Measurements from ENCODE around the gene TMEM266. TPM values are rescaled to one million over a fixed set of nuclear protein-coding genes. Genes with fewer than 3 reads are reported as not detected.

Gene TMEM266
- total RNA-seq, 1 donor from 2014 or later: not detected

- Mint-ChIP-seq H3K27me3 (ENCODE audit: low read depth) (no peaks in the 10 kb centered on the region), H3K36me3 (ENCODE audit: low read depth) (no peaks in the 10 kb centered on the region), H3K27ac (no peak overlapping the region), H3K4me1 (ENCODE audit: low read depth) (no peaks in the 10 kb centered on the region), H3K9me3 (no peaks in the 10 kb centered on the region), H3K4me3 (ENCODE audit: low read depth) (no peak overlapping the region)
- DNase-seq (ENCODE audit: low spot score): no peak
- intact Hi-C loops (cut with micrococcal nuclease): no loop called here
These were observed 140.9 kb downstream of the TMEM266 start for GRCh38 chr15:76200641-76201105.

DNA sequence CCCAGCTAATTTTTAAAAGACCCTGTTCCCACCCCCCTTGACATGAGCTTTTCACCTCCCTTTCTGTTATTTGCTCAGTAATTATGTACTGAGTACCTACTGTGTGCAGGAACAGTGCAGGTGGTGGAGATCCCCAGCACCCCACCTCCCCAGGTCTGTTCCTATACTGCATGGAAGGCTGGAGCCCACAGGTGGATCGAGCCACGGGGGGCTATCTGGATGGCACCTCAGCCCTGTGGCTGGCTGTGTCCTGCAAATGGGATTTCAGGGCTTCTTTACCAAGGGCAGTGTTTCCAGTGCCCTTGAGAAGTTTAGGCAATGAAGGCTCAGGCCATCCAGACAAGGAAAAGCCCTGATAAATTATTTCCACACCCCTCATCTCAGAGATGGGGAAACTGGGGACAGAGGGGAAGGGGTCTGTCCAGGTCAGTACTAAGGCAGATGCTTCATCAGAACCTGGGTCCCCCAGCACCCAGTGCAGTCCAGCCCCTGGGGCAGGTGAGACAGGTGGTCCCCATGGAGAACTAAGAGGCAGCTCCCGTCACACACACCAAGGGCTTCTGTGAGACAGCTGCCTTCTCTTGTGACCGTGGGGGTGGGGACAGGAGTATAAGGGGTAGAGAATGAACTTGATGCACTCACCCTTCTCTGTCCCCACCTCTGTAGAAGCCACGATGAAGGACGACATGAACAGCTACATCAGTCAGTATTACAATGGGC, 141.9 kb downstream of the TMEM266 start:
- Mint-ChIP-seq H3K4me3 (ENCODE audit: low read depth) (no peak overlapping the region), H3K36me3 (ENCODE audit: low read depth) (no peaks in the 10 kb centered on the region), H3K27me3 (ENCODE audit: low read depth) (no peaks in the 10 kb centered on the region), H3K9me3 (no peaks in the 10 kb centered on the region), H3K27ac (no peak overlapping the region), H3K4me1 (ENCODE audit: low read depth) (no peaks in the 10 kb centered on the region)
- no peak for DNase-seq (ENCODE audit: low spot score)
- intact Hi-C loops (cut with micrococcal nuclease): no loop called here

DNA sequence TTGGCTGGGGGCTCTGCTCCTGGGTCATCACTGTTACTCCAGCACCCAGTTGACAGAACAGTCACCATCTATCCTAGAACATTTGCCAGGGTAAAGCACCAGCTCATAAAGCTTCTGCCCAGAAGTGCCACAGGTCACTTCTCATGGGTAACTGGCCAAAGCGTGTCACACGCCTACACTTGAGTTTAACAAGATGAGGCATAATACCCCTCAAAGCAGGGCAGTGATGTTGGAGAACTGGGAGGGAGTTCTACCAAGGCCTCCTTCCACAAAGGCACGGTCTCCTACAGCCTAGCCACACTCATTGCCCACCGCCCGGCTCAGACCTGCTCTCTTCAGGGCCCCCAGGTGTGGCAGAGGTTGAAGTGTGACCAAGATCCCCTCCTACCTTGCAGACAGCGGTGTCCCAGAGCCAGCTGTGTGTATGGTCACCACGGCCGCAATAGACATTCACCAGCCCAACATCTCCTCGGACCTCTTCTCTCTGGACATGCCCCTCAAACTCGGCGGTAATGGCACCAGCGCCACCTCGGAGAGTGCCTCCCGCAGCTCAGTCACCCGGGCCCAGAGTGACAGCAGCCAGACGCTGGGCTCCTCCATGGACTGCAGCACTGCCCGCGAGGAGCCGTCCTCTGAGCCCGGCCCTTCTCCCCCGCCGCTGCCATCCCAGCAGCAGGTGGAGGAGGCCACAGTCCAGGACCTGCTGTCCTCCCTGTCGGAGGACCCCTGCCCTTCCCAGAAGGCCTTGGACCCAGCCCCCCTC, 143.7 kb downstream of the TMEM266 start:
- no peak for DNase-seq (ENCODE audit: low spot score)

DNA sequence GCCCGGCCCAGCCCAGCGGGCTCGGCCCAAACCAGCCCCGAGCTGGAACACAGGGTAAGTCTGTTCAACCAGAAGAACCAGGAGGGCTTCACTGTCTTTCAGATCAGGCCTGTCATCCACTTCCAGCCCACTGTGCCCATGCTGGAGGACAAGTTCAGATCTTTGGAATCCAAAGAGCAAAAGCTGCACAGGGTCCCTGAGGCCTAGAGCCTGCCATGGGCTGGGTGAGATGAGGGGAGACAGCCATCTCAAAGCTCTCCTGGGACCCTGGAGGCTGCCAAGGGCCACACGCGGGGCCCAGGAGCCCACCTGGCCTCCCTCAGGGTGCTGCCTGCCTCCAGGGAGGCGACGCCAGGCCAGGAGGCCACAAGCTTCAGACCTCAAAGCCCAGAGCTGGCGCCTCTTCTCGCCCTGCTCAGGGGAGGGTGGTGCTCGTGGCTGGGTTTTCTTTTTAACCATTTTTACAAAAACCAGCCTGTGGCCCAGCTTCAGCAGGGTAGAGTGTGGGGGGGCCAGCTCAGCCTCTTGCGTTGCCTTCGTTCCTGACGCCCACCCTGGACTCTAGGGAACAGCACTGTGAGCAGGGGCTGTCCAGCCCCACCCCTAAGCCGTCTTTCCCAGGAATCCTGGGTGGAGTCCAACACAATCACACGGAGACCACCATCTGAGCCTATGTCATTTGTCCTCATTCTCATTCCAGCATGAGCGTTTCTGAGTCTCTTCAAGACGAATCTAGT, 144.5 kb downstream of the TMEM266 start:
- Mint-ChIP-seq H3K27me3 (ENCODE audit: low read depth) (no peaks in the 10 kb centered on the region), H3K36me3 (ENCODE audit: low read depth) (no peaks in the 10 kb centered on the region), H3K4me1 (ENCODE audit: low read depth) (no peaks in the 10 kb centered on the region), H3K27ac (no peak overlapping the region), H3K9me3 (no peaks in the 10 kb centered on the region), H3K4me3 (ENCODE audit: low read depth) (no peak overlapping the region)
- intact Hi-C loops (cut with micrococcal nuclease): no loop called here
- no peak for DNase-seq (ENCODE audit: low spot score)

More for the DNA sequence above, 143.7 kb downstream of the TMEM266 start:
- no peaks in the 10 kb centered on the region for H3K4me1 Mint-ChIP-seq (ENCODE audit: low read depth)
- H3K27me3 Mint-ChIP-seq (ENCODE audit: low read depth): no peaks in the 10 kb centered on the region
- intact Hi-C loops (cut with micrococcal nuclease): no loop called here
- no peaks in the 10 kb centered on the region for H3K36me3 Mint-ChIP-seq (ENCODE audit: low read depth)
- no peaks in the 10 kb centered on the region for H3K9me3 Mint-ChIP-seq
- no peak overlapping the region for H3K27ac Mint-ChIP-seq
- no peak overlapping the region for H3K4me3 Mint-ChIP-seq (ENCODE audit: low read depth)

DNA sequence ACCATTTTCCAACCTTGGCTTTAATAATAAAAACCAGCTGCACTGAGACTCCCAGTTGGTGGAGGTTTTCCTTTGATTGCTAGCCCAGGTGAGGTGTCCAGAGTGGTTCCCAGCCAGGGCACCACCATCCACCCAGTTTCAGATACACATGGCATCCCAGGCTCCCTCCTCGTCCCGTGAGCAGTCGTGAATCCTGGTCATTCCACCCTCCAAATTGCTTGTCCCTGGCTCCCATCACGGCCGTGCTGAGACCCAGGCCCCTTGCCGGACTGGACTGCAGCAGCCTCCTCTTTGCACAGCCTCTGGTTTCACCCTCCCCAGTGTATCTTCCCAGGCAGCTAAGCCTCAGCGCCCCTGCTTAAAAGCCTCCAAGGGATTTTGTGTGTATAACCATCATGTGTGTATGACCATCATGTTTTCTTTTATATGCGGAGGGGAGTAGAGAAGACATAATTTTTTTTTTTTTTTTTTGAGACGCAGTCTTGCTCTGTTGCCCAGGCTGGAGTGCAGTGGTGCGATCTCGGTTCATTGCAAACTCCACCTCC, 145.2 kb downstream of the TMEM266 start:
- Mint-ChIP-seq H3K27me3 (ENCODE audit: low read depth) (no peaks in the 10 kb centered on the region), H3K36me3 (ENCODE audit: low read depth) (no peaks in the 10 kb centered on the region), H3K9me3 (no peaks in the 10 kb centered on the region), H3K27ac (no peak overlapping the region), H3K4me1 (ENCODE audit: low read depth) (no peaks in the 10 kb centered on the region), H3K4me3 (ENCODE audit: low read depth) (no peak overlapping the region)
- intact Hi-C loops (cut with micrococcal nuclease): no loop called here
- no peak for DNase-seq (ENCODE audit: low spot score)

- H3K27me3 Mint-ChIP-seq (ENCODE audit: low read depth): no peaks in the 10 kb centered on the region
- DNase-seq (ENCODE audit: low spot score): no peak
- H3K4me3 Mint-ChIP-seq (ENCODE audit: low read depth): no peak overlapping the region
- intact Hi-C loops (cut with micrococcal nuclease): no loop called here
- H3K4me1 Mint-ChIP-seq (ENCODE audit: low read depth): peaks cover 4% of the 10 kb centered on the region
- no peak overlapping the region for H3K27ac Mint-ChIP-seq
- H3K36me3 Mint-ChIP-seq (ENCODE audit: low read depth): no peaks in the 10 kb centered on the region
- no peaks in the 10 kb centered on the region for H3K9me3 Mint-ChIP-seq
These were observed 146.7 kb downstream of the TMEM266 start for GRCh38 chr15:76206325-76206976.

DNA sequence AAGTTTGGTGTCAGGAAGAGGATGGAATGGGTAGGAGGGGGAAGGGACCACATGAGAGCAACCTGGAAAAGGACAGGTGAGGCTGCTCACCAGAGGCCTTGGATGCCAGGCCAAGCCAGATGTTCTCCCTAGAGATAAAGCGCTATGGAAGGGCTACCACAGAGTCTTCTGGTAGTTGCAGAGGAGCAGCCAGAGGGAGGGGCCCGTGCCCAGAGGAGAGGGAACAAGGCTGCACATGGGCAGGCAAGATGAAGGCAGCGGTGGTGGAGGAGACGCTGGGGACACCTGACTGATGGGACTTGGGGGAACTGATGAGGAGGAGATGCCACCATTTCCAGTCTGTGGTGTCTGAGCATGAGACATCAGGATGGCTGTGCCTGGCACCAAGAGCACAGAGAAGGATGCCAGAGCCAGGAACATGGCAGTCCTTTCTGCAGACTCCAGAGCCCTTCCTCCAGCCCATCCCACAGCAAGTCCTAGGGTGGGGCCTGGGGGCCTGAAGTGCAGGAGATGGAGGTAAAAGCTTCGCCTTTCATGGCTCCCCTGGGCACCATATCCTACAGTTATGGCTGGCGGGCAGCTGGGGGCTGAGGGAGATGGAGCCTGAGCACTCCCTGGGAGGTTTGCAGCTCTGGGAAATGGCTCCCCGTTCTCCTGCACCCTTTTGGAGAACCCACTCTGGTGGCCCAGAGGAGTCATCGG, 148.4 kb downstream of the TMEM266 start:
- intact Hi-C loops (cut with micrococcal nuclease): no loop called here
- Mint-ChIP-seq H3K4me3 (ENCODE audit: low read depth) (no peak overlapping the region), H3K9me3 (no peaks in the 10 kb centered on the region), H3K36me3 (ENCODE audit: low read depth) (peaks cover 3% of the 10 kb centered on the region), H3K4me1 (ENCODE audit: low read depth) (peaks cover 4% of the 10 kb centered on the region), H3K27ac (no peak overlapping the region), H3K27me3 (ENCODE audit: low read depth) (no peaks in the 10 kb centered on the region)
- DNase-seq (ENCODE audit: low spot score): no peak

DNA sequence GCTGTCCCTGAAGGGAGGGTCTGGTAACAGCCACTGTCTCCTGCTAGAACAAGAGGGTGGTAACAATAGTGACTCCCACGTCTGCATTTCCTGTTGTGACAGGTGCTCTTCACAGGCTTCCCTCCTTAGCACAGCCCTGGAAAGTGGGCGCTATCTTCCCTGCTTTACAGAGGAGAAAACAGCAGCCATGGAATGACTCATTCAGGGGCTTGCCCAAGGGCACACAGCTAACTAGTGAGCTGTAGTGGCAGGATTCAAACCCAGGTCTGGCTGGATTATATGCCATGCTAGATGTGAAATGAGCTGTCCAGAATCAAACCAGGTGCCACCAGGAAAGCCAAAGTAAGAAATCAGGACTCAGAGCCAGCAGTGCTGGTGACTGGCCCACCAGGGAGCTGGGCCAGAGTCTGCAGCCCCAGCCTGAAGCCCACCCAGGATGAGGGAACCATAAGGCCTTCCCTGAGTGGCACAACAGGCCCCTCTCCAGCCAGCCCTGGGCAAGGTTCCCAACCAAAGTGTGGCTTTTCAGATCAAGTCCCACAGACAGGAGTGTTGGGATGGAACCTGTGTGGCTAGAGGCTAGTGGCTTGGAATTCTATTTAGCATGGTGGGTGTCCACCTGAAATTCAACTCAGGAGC, 149.1 kb downstream of the TMEM266 start:
- Mint-ChIP-seq H3K27me3 (ENCODE audit: low read depth) (no peaks in the 10 kb centered on the region), H3K9me3 (no peaks in the 10 kb centered on the region), H3K36me3 (ENCODE audit: low read depth) (peaks cover 6% of the 10 kb centered on the region), H3K4me1 (ENCODE audit: low read depth) (peaks cover 4% of the 10 kb centered on the region), H3K27ac (no peak overlapping the region), H3K4me3 (ENCODE audit: low read depth) (no peak overlapping the region)
- no peak for DNase-seq (ENCODE audit: low spot score)
- intact Hi-C loops (cut with micrococcal nuclease): no loop called here

DNA sequence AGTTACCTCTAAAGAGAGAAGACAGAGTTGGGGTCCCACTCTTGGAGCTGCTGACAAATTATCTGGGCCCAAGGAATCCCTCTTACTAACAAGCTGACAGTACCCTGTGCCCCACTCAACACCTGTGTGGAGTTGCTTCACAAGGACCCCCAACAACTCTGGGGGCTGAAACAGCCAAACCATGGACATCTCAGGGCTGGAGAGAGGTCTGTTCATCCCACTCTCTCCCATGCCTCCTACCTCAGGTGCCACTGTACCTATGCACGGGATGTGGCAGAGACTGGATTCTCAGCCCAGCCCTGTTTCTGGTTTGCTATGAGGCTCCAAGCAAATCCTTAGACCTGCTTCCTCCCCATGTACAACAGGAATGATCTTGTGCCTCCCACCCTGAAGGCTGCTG, 149.7 kb downstream of the TMEM266 start:
- DNase-seq (ENCODE audit: low spot score): no peak
- H3K27me3 Mint-ChIP-seq (ENCODE audit: low read depth): no peaks in the 10 kb centered on the region
- no peak overlapping the region for H3K4me3 Mint-ChIP-seq (ENCODE audit: low read depth)
- peaks cover 4% of the 10 kb centered on the region for H3K4me1 Mint-ChIP-seq (ENCODE audit: low read depth)
- peaks cover 9% of the 10 kb centered on the region for H3K36me3 Mint-ChIP-seq (ENCODE audit: low read depth)
- H3K27ac Mint-ChIP-seq: no peak overlapping the region
- H3K9me3 Mint-ChIP-seq: no peaks in the 10 kb centered on the region
- intact Hi-C loops (cut with micrococcal nuclease): no loop called here

GRCh38 chr15:76209942-76210341, 150.2 kb downstream of the TMEM266 start:
- Mint-ChIP-seq H3K27me3 (ENCODE audit: low read depth) (no peaks in the 10 kb centered on the region), H3K36me3 (ENCODE audit: low read depth) (peaks cover 9% of the 10 kb centered on the region), H3K9me3 (no peaks in the 10 kb centered on the region), H3K27ac (no peak overlapping the region), H3K4me1 (ENCODE audit: low read depth) (peaks cover 4% of the 10 kb centered on the region), H3K4me3 (ENCODE audit: low read depth) (no peak overlapping the region)
- DNase-seq (ENCODE audit: low spot score): no peak
- intact Hi-C loops (cut with micrococcal nuclease): no loop called here

DNA sequence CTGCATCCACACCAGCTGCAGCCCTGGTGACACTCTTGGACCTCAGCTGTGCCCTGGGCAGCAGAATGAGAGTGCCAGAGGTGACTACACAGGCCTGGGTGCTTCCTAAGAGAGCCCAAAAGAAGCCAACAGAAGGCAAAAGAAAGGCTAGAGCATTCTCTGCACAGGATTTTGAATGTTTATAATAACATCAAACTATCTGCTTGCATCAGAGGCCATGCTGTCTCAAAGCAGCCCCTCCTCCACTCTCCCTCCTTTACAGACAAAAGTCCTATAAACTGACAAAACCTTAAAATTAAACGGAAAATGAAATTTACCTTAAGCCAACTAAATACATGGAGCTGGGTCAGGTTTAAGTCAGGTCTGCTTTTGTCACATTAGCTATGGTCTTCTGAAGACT, 155.8 kb downstream of the TMEM266 start:
- no peaks in the 10 kb centered on the region for H3K27me3 Mint-ChIP-seq (ENCODE audit: low read depth)
- peaks cover 4% of the 10 kb centered on the region for H3K4me1 Mint-ChIP-seq (ENCODE audit: low read depth)
- H3K27ac Mint-ChIP-seq: no peak overlapping the region
- no peak overlapping the region for H3K4me3 Mint-ChIP-seq (ENCODE audit: low read depth)
- H3K36me3 Mint-ChIP-seq (ENCODE audit: low read depth): peaks cover 27% of the 10 kb centered on the region
- DNase-seq (ENCODE audit: low spot score): no peak
- intact Hi-C loops (cut with micrococcal nuclease): no loop called here
- H3K9me3 Mint-ChIP-seq: no peaks in the 10 kb centered on the region
